HL-60 (cell line): Measurements from ENCODE around the gene NAP1L3.

Experiments
- DNase-seq, 2 experiments: peaks; one replicate each; pipeline ENCODE4 v3.0.0-alpha.2; 2010 to 2020; ENCODE audit warnings: low read depth in 1 of 2, low spot score in 1 of 2
- H3K27ac ChIP-seq: fragments of 250-450 bp; sonication (Bioruptor Pico); replicated peaks from 2 replicates; pipeline ENCODE4 v1.5.1; 2020; ENCODE audit warnings: mild to moderate bottlenecking, moderate library complexity
- H3K27me3 ChIP-seq: fragments of 250-450 bp; sonication (Bioruptor Pico); 2 replicates; pipeline ENCODE4 v1.5.1; 2021; ENCODE audit warnings: mild to moderate bottlenecking, moderate library complexity; ENCODE audit not compliant: insufficient read depth, poor library complexity, severe bottlenecking
- H3K4me3 ChIP-seq: replicated peaks from 2 replicates; pipeline ENCODE4 v1.5.1; 2011; ENCODE audit warnings: mild to moderate bottlenecking, control low read depth, low read length; ENCODE audit not compliant: insufficient read depth
- CTCF ChIP-seq: IDR thresholded peaks from one replicate; pipeline ENCODE4 v1.5.1; 2011; ENCODE audit warnings: low read length, control low read depth, inconsistent platforms; ENCODE audit not compliant: insufficient read depth
- GABPA ChIP-seq: IDR thresholded peaks from 2 replicates; pipeline ENCODE4 v1.6.1; 2012; ENCODE audit warnings: low read depth
- POLR2AphosphoS5 ChIP-seq: IDR thresholded peaks from 2 replicates; pipeline ENCODE4 v1.6.1; 2012; ENCODE audit warnings: low read depth
- REST ChIP-seq: IDR thresholded peaks from 2 replicates; pipeline ENCODE4 v1.6.1; 2012; ENCODE audit warnings: low read depth; ENCODE audit not compliant: insufficient replicate concordance
- SPI1 ChIP-seq: IDR thresholded peaks from 2 replicates; pipeline ENCODE4 v1.6.1; 2012; ENCODE audit warnings: low read depth, mild to moderate bottlenecking, borderline replicate concordance
- long read RNA-seq: library from polyadenylated mRNA; unstranded; transcript quantifications from one replicate; pipeline ENCODE4 v2.0.0, GENCODE V29; 2020

NAP1L3 gene
- long read RNA-seq: 0 reads

GRCh38 chrX:93673056-93673868 is at the start of gene NAP1L3:
Gene NAP1L3, minus strand, starts transcription at chrX:93673578. Its CDS starts 274 bp downstream, at chrX:93673304.
- DNase-seq: no peak
- TF ChIP-seq SPI1 (no peak), GABPA (no peak), REST (no peak), CTCF (no peak), POLR2AphosphoS5 (no peak)
- Histone ChIP-seq H3K27me3 (peaks cover 7% of the 10 kb centered on the region), H3K27ac (no peak within 1 kb of the TSS), H3K4me3 (peak within 1 kb of the TSS; percentile 25)

- H3K4me3 ChIP-seq: no peak overlapping the region
- H3K27me3 ChIP-seq: no peaks in the 10 kb centered on the region
- TF ChIP-seq REST (no peak), CTCF (no peak), GABPA (no peak), POLR2AphosphoS5 (no peak), SPI1 (no peak)
These were observed 37.7 kb upstream of the NAP1L3 start for GRCh38 chrX:93711076-93711475.

GRCh38 chrX:93703701-93704100 is 30.3 kb upstream of the NAP1L3 start:
- Histone ChIP-seq H3K27ac (no peak overlapping the region), H3K27me3 (no peaks in the 10 kb centered on the region), H3K4me3 (no peak overlapping the region)
- no peak for TF ChIP-seq REST
- no peak for TF ChIP-seq CTCF
- no peak for TF ChIP-seq POLR2AphosphoS5
- TF ChIP-seq GABPA: no peak
- no peak for TF ChIP-seq SPI1
- DNase-seq: no peak

More at GRCh38 chrX:93711076-93711475, 37.7 kb upstream of the NAP1L3 start:
- no peak for DNase-seq
- H3K27ac ChIP-seq: no peak overlapping the region
